GM21723 (cell line): ENCODE results near the gene CCL21.

ENCODE experiments used
- ATAC-seq: cut with Tn5 transposase; IDR thresholded peaks from one replicate; pipeline ENCODE4 v1.9.1; 2021; ENCODE audit warnings: mild to moderate bottlenecking, moderate library complexity; ENCODE audit not compliant: unreplicated experiment

CCL21 gene

DNA sequence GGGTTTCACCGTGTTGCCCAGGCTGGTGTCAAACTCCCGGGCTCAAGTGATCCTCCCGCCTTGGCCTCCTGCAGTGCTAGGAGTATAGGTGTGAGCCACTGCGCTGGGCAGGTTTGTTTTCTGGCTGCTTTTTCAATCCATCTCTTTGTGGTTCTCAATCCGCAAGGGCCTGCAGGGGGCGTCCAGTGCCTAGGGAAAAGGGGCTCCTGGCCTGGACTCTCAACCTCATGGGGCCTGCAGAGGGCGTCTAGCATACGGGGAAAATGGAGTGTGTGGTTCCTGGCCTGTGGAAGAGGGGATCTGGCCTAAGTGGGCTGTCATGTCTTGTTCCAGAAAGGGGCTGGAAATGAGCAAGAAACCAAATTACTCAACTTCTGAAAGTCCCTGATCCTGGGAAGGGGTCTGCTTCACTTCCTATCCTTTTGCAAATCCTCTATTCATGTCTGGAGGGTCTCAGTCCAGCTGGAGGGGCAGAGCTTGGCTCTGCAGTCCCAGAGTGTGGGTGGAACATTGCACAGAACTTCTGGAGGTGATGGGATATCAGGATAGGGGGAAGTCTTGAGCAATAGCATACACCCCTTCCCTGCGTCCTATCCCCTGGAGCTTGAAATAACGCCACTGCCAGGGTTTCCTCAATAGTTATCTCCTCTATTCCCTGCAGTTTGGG lies 34.8 kb downstream of the CCL21 start:
- ATAC-seq, result peak; percentile 60

DNA sequence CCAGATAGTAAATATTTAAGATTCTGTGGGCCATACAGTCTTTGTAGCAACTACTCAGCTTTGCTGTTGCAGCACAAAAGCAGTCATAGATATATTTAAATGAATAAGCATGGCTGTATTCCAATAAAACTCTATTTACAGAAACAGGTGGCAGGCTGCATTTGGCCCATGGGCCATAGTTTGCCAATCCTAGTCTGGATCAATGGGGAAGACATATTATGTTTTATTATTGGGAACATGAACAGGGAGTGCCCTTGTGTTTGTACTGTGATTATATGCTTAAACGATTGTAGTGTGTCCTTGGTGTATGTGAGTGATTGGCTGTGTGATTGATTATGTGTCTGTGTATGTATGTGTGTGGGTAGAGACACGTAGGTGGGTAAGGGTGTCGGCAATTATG lies 35.5 kb downstream of the CCL21 start:
- ATAC-seq, result no peak

DNA sequence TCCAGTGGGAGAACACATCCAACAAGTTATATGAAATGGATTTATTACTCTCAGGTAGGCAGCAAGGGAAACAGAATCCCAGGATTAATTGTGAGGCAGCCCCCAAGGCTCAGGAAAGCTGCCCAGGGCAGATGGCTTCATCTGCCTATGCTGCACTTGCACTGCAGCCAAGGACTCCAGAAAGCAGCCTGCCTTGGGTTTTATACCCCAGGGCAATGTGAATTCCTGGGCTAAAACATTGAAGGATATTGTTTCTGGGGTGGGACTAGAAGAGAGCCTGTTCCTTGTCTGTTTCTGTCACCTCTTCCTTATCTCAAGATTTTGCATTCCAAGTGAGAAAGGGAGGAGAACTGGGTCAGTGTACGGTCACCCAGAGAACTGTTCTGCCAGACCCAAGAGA lies 38.6 kb downstream of the CCL21 start:
- ATAC-seq, result no peak

DNA sequence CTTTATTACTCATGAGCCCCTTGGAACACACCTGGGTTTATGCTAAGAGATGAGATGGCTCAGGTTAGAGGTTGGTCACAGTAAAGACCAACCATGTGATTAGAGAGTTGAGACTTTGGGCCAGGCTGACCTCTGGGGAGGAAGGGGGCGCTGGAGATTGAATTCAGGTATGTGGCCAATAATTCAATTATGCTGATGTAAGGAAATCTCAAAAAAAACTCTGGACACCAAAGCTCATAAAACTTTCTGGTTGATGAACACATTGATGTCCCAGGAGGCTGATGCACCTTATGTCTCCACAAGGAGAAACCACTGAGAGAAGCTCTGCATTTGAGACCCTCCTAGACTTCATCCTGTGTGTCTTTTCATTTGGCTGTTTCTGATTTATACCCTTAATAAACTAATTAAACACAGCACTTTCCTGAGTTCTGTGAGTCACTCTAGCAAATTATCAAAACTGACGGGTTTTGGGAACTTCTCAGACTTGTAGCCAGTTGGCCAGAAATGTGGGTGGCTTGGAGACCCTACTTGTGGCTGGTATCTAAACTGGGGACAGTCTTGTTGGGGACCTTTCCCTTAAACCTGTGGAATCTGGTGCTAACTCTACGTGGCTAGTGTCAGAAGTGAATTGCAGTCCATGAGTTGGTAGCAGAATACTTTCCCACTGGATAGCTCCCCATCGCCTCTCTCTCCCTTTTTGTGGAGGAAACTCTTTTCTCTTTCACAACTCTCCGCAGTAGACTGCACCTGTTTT lies 40.0 kb downstream of the CCL21 start:
- no peak for ATAC-seq

DNA sequence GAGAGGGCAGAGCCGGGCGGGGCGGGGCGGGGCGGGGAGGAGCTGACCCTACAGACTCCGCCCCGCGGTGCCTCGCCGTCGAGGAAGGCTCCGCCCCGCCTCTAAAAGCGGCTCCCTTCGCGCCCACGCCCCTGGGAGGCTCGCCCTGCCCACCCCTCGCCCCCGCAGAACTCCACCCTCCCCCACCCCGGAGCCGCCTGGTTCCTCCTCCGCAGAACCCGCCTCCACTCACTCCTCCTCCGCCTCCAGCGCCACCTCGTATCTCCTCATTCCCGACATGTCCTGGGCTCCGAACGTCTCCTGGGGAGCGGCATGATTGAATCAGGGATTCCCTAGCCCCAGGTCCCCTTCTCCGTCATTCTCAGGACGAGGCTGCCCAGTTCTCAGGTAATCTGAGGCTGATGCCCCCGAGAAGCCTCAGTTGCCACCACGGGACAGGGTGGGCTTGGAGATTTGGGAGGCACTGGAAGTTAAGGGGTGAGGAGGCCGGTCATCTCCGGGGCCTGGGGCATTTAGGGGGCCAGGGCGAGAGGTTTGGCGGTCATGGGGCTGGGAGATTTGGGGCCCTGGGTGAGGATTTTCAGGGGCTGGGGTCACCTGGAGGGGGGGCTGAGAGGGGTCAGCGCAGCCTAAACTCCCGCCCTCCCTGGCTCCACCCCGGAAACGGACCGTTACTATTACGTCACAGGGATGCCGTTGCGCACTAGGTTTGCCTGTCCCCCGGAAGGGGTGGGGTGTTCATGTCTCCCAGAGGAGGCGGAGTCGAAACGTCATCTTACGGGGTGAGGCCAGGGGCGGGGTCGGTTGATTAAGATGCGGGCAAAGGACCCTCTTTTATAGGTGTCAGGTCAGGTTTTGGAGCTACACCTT lies 44.3 kb downstream of the CCL21 start:
- peak; percentile 72 for ATAC-seq

DNA sequence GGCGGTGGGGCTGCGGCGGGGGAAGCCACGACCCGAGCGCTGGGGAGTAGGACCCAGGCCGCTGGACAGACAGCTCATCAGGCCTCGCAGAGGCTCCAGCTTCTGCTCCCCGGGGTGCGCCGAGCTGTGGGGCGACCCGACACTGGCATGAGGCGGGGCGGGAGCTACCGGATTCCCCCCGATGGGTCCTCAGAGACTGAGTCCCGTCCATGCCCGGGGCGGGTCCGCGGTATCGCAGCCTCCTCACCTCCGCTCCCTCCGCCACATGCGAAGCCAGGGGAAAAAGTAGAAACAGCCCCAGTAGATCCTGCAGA lies 44.9 kb downstream of the CCL21 start:
- peak; percentile 27 for ATAC-seq

DNA sequence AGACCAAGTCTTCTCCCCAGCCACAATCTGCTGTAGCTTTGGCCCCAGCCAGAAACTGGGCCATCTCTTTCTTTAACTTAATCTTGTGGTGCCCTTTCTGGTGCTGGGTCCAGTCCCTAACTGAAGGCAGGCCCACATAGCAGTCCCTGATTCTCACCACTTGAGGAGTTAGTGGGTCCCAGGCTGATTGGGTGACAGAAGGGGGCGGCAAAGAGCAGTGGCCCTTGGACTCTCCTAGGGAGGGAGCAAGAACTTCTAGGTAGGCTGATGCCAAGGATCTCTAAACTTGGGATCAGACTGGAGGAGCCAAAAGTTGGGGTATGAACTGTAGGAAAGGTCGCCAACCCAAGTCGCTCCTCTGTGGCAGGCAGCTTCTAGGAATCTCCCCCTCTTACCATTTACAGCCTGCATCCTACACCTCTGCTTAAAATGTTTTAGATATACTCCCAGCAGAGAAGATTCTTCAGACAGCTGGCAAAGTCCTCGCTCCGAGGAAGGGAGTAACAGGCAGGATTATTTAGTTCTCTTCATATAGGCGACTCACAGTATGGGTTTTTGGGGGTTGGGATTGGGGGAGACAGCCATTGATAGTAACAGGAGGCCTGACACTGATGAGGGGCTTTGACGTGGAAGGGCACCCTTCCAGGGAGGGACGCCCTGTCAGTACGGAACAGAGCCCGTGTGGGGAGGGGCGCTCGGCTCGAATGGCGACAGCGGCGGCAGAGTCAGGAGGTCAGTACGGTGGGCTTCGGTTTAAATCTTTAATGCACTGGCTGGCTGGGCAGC lies 45.5 kb downstream of the CCL21 start:
- ATAC-seq, result peak; percentile 53

DNA sequence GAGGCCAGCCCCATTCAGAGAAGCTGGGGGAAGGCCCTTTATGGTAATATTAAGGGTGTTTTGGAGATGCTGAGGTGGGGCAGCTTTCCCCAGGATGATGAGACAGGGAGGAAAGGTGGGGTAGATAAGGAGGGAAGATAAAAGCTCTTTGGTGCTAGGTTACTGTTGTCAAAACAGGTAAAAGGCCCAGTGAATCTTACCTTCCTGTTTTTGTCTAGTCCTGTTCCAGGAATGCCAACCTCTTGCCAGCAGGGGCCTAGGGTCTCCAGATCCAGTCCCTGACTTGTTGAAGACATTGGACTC lies 46.7 kb downstream of the CCL21 start:
- no peak for ATAC-seq

DNA sequence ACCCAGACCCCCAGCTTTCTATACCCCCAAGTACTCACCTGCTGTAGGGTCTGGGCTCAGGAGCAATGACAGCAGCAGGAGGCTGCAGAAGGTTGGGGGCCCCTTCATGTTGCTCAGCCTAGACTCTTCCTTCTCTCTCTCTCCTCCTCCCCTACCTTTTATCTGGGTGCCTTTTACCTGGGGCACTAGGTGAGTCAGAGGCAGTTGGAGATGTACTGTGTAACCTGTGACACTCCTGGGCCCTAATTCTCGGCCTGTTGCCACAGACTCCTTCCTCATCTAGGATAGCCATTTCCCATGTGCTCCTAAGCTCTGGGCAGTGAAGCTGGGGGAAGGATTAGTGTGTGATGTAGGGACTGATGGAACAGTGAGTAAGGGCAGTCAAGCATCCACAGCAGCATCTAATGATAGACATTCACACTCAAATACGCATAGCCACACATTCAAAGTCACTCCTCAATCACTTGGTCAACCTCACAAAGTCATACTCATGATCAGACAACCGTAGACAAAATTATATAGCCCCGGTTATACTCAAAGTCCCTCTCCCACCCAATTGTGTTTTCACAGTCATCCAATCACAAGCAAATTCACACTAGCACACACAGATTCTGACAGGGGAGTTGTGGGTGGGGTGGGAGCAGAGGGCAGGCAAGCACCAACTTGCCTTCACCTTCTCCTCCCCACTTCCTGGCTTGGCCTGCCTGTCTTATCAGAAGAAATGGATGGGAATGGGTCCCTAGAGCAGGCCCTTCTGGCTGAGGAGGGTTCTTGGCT lies 47.2 kb downstream of the CCL21 start, which contains the start of gene CCL27:
Gene CCL27 (minus strand): TSS at position 132 of the 777 bp plus-strand sequence. CDS start 24 bp downstream, at position 108.
- no peak for ATAC-seq

DNA sequence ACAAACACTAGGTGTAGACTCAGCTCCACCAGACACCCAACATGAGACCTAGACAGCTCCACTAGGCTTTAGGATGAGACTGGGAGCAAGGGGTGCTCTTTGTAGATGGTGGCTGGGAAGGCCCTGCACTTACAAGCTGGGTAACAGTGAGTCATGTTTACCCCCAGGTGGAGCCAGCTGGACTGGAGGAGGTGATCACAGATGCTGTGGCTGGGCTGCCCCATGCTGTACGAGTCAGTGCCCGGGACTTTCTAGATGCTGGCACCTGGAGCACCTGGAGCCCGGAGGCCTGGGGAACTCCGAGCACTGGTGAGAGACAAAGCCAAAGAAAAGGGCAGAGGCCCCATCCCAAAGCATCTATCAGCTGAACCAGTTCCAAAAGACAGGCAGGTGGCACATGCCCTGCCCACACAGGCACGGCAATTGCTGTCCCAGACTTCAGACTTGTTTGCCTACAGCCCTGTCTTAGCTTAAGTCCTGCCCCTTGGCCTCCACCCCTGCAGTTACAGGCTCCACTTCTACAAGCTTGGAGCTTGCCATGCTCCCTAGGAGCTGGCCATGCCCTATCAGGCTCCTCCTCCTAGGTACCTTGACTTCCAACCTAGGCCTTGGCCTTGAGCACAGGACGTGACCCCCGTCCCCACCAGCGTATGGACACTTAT lies 50.2 kb downstream of the CCL21 start:
- no peak for ATAC-seq
